ENCODE measurements around the gene COA7. TPM values are rescaled to one million over a fixed set of nuclear protein-coding genes. Genes with fewer than 3 reads are reported as not detected.

The COA7 gene
- total and polyA plus RNA-seq, 2 of the 4 experiments (the other 2 are of a cell fraction): 9.3 to 20.3 TPM

GRCh38 chr1:52725903-52726264 is 27.7 kb upstream of the COA7 start:
- peak overlapping the region; percentile 99 for H3K4me2 ChIP-seq (ENCODE audit: low read depth, low read length)
- 0% methylated on average over 1 of the region's 6 CpGs; no CpG with 5 or more reads in 1 of the 2 experiments for WGBS, 2 experiments (ENCODE audit: extremely low coverage in 2 of 2, insufficient read length in 1 of 2)
- peak overlapping the region; percentile 85; the same call in 1 of the 2 replicates for H3K18ac ChIP-seq (ENCODE audit: low read depth, low read length)
- H3K9ac ChIP-seq (ENCODE audit: low read depth, low read length): peak overlapping the region; percentile 71; the same call in 1 of the 2 replicates
- H2BK5ac ChIP-seq (ENCODE audit: low read depth, low read length, poor library complexity, severe bottlenecking): peak overlapping the region; percentile 69
- BruUV-seq (replicated peaks): no TSS peak
- no peak overlapping the region for H2AFZ ChIP-seq (replicated peaks; ENCODE audit: low read length, poor library complexity)
- H3K4ac ChIP-seq (ENCODE audit: low read depth, low read length): no peak overlapping the region
- ATAC-seq (ENCODE audit: low read depth) (no peak), DNase-seq (no peak)
- H2AK9ac ChIP-seq (replicated peaks; ENCODE audit: low read depth, low read length, poor library complexity): no peak overlapping the region
- H3K56ac ChIP-seq (ENCODE audit: extremely low read depth, insufficient read depth, low read length): no peak overlapping the region
- H2BK20ac ChIP-seq (ENCODE audit: low read depth, low read length): peak overlapping the region; percentile 88; the same call in 1 of the 2 replicates
- TF ChIP-seq MAZ (IDR thresholded peaks at IDR 0.05; ENCODE audit: borderline replicate concordance, low read depth, low read length) (no peak), BHLHE40 (IDR thresholded peaks at IDR 0.05; ENCODE audit: low read depth, low read length) (no peak), ELK1 (IDR thresholded peaks at IDR 0.05; ENCODE audit: borderline replicate concordance, low read depth, low read length) (no peak), RFX5 (IDR thresholded peaks at IDR 0.05; ENCODE audit: low read depth, low read length) (no peak), CHD1 (IDR thresholded peaks at IDR 0.05; ENCODE audit: low read depth, low read length) (no peak), RAD21 (IDR thresholded peaks at IDR 0.05; ENCODE audit: low read length) (no peak), SMC3 (IDR thresholded peaks at IDR 0.05; ENCODE audit: low read depth, low read length) (no peak)
- TF ChIP-seq, protein P1, sequence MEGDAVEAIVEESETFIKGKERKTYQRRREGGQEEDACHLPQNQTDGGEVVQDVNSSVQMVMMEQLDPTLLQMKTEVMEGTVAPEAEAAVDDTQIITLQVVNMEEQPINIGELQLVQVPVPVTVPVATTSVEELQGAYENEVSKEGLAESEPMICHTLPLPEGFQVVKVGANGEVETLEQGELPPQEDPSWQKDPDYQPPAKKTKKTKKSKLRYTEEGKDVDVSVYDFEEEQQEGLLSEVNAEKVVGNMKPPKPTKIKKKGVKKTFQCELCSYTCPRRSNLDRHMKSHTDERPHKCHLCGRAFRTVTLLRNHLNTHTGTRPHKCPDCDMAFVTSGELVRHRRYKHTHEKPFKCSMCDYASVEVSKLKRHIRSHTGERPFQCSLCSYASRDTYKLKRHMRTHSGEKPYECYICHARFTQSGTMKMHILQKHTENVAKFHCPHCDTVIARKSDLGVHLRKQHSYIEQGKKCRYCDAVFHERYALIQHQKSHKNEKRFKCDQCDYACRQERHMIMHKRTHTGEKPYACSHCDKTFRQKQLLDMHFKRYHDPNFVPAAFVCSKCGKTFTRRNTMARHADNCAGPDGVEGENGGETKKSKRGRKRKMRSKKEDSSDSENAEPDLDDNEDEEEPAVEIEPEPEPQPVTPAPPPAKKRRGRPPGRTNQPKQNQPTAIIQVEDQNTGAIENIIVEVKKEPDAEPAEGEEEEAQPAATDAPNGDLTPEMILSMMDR (conservative IDR thresholded peaks at IDR 0.05; ENCODE audit: low read depth, low read length): no peak
- no peak overlapping the region for H3K27ac ChIP-seq (ENCODE audit: insufficient read depth, low read length)
- peak overlapping the region; percentile 96; the same call in 1 of the 2 replicates for H4K5ac ChIP-seq (ENCODE audit: low read depth, low read length)
- in situ Hi-C loops (cut with MboI; ENCODE audit: low sequenced_read_pairs) (no loop called here), intact Hi-C loops (cut with micrococcal nuclease) (no loop called here), dilution Hi-C loops (cut with HindIII; ENCODE audit: low sequenced_read_pairs, unreplicated experiment) (no loop called here)
- ChIA-PET POLR2A (ENCODE audit: unreplicated experiment) (interaction anchor here (0.6 kb wide), 1 partner anchor 101 kb away, joined by 8 read pairs; no protein-coding TSS in a partner anchor), CTCF (interaction anchor here (0.6 kb wide), 1 partner anchor 18 kb away, joined by 3 read pairs; no protein-coding TSS in a partner anchor)
- peak overlapping the region; percentile 52; the same call in 1 of the 2 replicates for H3K4me3 ChIP-seq (ENCODE audit: insufficient read depth, low read depth, low read length)
- H3K4me1 ChIP-seq (ENCODE audit: control insufficient read depth, insufficient read depth, low read length): peaks cover 7% of the 10 kb centered on the region
- H3K27me3 ChIP-seq (ENCODE audit: control insufficient read depth, insufficient read depth, low read length): no peaks in the 10 kb centered on the region
- no peaks in the 10 kb centered on the region for H3K36me3 ChIP-seq (ENCODE audit: control insufficient read depth, insufficient read depth, low read length)
- peaks cover 5% of the 10 kb centered on the region; the same call in 1 of the 2 replicates for H3K9me1 ChIP-seq (ENCODE audit: insufficient read depth, low read length)
- peak overlapping the region; percentile 52 to 98 for H4K8ac ChIP-seq (ENCODE audit: low read depth in 2 of 2, low read length in 2 of 2)
- peak overlapping the region; percentile 85; the same call in 1 of the 2 replicates for H2BK120ac ChIP-seq (ENCODE audit: low read depth, low read length)
- no peak overlapping the region for H3K23ac ChIP-seq (ENCODE audit: low read depth, low read length)
- H3K9me3 ChIP-seq (ENCODE audit: control insufficient read depth, insufficient read depth, low read length): no peaks in the 10 kb centered on the region
- peaks cover 21 to 41% of the 10 kb centered on the region in 2 experiments; a peak in 3 of 4 replicates for H3K79me1 ChIP-seq (ENCODE audit: low read depth in 1 of 2, low read length in 2 of 2)
- no peak overlapping the region for H2AK5ac ChIP-seq (ENCODE audit: low read depth, low read length)
- H3K14ac ChIP-seq (replicated peaks; ENCODE audit: low read depth, low read length): peak overlapping the region; percentile 87; the same call in 1 of the 2 replicates
- H2BK15ac ChIP-seq (ENCODE audit: low read depth, low read length): peak overlapping the region; percentile 18; the same call in 1 of the 3 replicates
- peaks cover 34% of the 10 kb centered on the region for H4K20me1 ChIP-seq (ENCODE audit: insufficient read depth, low read length)
- no peak overlapping the region for H4K91ac ChIP-seq (ENCODE audit: insufficient read depth, low read depth, low read length)
